Measurements from ENCODE around the gene SETD1A.
A peak's percentile ranks its signal among the peaks of the same experiment; 100 is the strongest.

The SETD1A gene

DNA sequence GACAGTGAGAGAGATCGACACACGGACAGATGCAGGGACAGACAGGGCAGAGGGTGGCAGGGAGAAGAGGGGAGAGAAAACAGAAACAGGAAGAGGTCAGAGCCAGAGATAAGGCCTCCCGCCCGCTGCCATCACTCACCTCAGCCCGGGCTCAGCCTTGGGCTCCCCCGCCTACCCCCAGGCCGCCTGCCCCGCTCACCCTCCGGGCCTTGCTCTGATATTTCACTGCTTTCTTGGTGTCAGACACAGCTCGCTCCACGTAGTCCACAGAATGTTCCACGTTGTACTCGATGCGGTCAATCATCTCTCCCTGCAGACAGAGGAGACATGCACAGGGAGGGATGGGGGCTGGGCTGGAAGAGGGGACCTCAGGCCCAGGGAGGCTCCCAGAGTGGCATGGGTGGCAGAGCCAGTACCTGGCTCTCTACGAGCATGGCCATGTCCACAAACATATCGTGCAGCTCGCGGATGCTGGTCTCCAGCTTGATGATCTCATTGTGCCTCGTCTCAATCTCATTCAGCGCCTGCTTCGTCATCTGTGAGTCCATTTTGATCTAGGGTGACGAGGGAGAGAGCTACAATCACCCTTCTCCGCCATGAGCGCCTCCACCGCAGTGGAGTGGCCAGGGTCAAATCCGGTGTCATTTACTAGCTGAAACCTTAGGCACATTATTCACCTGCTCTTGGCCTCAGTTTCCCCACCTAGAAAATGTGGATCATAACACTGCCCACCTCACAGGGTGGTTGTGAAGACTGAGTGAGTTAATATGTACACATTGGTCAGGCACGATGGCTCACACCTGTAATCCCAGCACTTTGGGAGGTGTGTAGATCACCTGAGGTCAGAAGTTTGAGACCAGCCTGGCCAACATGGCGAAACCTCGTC is 35.6 kb downstream of the SETD1A start:
- Mint-ChIP-seq H3K27ac (no peak overlapping the region), H3K27me3 (ENCODE audit: low read depth) (peaks cover 9% of the 10 kb centered on the region)
- no peak for TF ChIP-seq CTCF (IDR thresholded peaks at IDR 0.05; ENCODE audit: unreplicated experiment in 3 of 3)

DNA sequence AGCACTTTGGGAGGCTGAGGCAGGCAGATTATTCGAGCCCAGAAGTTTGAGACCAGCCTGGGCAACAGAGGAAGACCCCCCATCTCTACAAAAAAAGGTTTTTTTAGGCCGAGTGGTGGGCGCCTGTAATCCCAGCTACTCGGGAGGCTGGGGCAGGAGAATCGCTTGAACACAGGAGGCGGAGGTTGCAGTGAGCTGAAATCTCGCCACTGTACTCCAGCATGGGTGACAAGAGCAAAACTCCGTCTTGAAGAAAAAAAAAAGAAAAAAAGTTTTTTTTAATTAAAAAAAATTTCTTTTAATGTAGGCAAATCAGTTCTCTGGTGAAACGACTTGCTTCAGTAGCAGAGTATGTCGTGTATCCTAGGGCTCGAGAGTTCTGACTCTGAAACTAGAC is 38.4 kb downstream of the SETD1A start:
- H3K27ac Mint-ChIP-seq, result peak overlapping the region in 1 of 3 experiments; percentile 19
- no peaks in the 10 kb centered on the region for H3K9me3 Mint-ChIP-seq
- peak overlapping the region; percentile 58 to 68 (median 66) for H3K4me3 Mint-ChIP-seq
- H3K4me1 Mint-ChIP-seq, result peaks cover 11% of the 10 kb centered on the region
- TF ChIP-seq CTCF (IDR thresholded peaks at IDR 0.05; ENCODE audit: unreplicated experiment in 3 of 3), result no peak
- peaks cover 4% of the 10 kb centered on the region for H3K36me3 Mint-ChIP-seq (ENCODE audit: low read depth)
- H3K27me3 Mint-ChIP-seq (ENCODE audit: low read depth), result peaks cover 9% of the 10 kb centered on the region

More for the DNA sequence above, 35.6 kb downstream of the SETD1A start:
- Mint-ChIP-seq H3K36me3 (ENCODE audit: low read depth) (peaks cover 4% of the 10 kb centered on the region), H3K4me1 (peaks cover 9% of the 10 kb centered on the region), H3K9me3 (no peaks in the 10 kb centered on the region), H3K4me3 (no peak overlapping the region)

DNA sequence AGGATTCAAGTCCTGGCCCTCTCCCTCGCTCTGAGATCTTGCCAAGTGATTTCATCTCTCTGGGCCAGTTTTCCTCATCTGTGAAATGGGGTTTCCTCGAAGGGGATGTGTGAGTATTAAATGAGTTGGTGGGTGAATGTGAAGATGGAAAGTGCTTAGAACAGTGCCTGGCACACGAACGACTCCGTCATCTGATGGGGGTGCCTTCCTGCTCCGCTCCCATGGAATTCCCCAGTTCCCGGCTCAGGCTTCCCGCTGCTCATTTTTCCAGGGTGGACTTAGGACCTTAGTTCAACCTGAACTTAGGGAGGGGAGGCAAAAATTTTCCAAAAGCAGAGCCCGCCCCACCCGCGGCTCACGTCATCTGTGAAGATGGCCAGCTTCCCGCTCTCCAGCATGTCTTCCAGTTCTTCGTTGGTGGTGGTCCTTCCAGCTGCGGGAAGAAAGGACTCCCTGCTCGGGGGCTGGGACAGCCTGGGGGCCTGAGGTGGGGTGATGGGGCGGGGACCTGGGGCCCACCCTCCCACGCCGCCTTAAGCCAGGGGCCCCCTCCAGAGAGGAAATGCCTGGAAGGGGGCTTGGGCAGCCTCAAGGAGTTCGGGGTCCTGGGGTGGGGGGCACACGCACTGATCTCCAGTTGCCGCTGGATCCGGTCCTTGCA is 38.9 kb downstream of the SETD1A start:
- H3K27me3 Mint-ChIP-seq (ENCODE audit: low read depth), result peaks cover 9% of the 10 kb centered on the region
- H3K4me3 Mint-ChIP-seq, result peak overlapping the region; percentile 77 to 80 (median 80)
- H3K36me3 Mint-ChIP-seq (ENCODE audit: low read depth), result peaks cover 4% of the 10 kb centered on the region
- H3K9me3 Mint-ChIP-seq, result no peaks in the 10 kb centered on the region
- peaks cover 11% of the 10 kb centered on the region for H3K4me1 Mint-ChIP-seq
- peak overlapping the region in 1 of 3 experiments; percentile 19 for H3K27ac Mint-ChIP-seq
- TF ChIP-seq CTCF (IDR thresholded peaks at IDR 0.05; ENCODE audit: unreplicated experiment in 3 of 3), result no peak

DNA sequence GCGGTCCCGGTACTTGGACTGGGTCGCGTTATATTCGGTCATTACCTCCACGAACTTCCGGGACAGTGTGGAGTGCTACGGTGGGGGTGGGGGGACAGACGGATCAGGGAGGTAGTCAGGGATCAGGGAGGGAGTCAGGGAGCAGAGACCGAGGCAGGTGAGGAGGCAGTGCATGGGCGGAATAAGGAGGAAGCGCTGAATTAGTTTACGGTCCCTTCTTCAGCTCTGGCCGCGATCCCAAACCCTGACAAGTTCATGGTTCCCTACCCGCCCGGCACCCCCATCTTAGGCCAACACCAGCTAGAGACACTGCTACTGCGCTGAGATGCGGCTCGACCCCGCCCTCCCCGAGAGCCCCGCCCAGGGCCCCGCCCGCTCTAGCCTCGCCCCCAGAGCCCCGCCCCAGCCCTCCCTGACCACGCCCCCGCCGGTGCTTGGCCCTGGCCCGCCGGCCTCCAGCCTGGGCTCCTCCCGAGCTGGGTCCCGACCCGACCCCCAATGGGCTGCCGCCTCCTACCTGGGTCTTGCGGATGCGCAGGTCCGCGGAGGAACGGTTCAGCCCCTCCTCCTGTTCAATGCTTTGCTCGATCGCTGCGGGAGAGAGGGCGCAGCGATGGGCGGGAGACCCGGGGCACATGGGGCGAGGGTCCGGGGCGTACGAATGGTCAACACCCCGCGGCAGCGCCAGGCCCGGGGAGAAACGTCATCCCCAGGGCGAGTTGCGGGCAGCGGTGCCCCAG is 39.6 kb downstream of the SETD1A start:
- Mint-ChIP-seq H3K27ac (no peak overlapping the region), H3K36me3 (ENCODE audit: low read depth) (peaks cover 4% of the 10 kb centered on the region)

More for the DNA sequence above, 39.6 kb downstream of the SETD1A start:
- Mint-ChIP-seq H3K4me3 (peak overlapping the region; percentile 77 to 80 (median 80)), H3K27me3 (ENCODE audit: low read depth) (peaks cover 9% of the 10 kb centered on the region), H3K9me3 (no peaks in the 10 kb centered on the region), H3K4me1 (peaks cover 17% of the 10 kb centered on the region)
- TF ChIP-seq CTCF (IDR thresholded peaks at IDR 0.05; ENCODE audit: unreplicated experiment in 3 of 3), result no peak

Measured in nephron (organoid).